ENCODE data around the gene MROH2A. TPM values are rescaled to one million over a fixed set of nuclear protein-coding genes. Genes with fewer than 3 reads are reported as not detected.

Gene MROH2A
- total RNA-seq, 3 donors from 2014 or later (not counting 1 experiment from before 2014, with no cell fraction given) = not detected

DNA sequence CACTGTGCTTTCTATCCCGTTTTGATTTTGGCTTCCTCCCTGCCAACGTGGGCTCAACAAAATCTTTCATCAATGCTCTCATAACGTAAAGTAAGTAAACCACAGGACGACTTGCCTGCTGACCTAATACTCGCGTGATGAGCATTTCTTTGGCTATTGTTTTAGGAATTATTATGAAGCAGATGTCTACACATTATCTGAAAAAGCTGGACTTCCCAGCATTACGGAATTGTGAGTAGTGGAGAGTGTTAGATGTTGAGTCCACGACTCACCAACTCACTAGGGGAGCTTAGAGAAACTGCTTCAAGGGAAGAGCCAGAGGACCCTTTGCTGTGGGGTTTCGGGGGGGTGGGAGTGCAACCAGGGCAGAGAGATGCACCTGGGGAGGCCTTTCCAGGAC, 54.3 kb downstream of the MROH2A start:
- Mint-ChIP-seq H3K36me3 (no peaks in the 10 kb centered on the region), H3K4me3 (no peak overlapping the region), H3K4me1 (no peaks in the 10 kb centered on the region), H3K27me3 (ENCODE audit: low read depth in 2 of 2) (no peaks in the 10 kb centered on the region), H3K27ac (no peak overlapping the region), H3K9me3 (no peaks in the 10 kb centered on the region)
- 93% methylated on average over 9 of the region's 9 CpGs for WGBS (ENCODE audit: insufficient coverage)
- no peak for DNase-seq
- no peak overlapping the region for H3K4me3 ChIP-seq (ENCODE audit: low read length)
- H3K9me3 ChIP-seq (ENCODE audit: control insufficient read depth, insufficient read depth, low read length) = no peaks in the 10 kb centered on the region
- H3K27ac ChIP-seq (ENCODE audit: low read length) = no peak overlapping the region
- TF ChIP-seq, protein P1, sequence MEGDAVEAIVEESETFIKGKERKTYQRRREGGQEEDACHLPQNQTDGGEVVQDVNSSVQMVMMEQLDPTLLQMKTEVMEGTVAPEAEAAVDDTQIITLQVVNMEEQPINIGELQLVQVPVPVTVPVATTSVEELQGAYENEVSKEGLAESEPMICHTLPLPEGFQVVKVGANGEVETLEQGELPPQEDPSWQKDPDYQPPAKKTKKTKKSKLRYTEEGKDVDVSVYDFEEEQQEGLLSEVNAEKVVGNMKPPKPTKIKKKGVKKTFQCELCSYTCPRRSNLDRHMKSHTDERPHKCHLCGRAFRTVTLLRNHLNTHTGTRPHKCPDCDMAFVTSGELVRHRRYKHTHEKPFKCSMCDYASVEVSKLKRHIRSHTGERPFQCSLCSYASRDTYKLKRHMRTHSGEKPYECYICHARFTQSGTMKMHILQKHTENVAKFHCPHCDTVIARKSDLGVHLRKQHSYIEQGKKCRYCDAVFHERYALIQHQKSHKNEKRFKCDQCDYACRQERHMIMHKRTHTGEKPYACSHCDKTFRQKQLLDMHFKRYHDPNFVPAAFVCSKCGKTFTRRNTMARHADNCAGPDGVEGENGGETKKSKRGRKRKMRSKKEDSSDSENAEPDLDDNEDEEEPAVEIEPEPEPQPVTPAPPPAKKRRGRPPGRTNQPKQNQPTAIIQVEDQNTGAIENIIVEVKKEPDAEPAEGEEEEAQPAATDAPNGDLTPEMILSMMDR (IDR thresholded peaks at IDR 0.05) = no peak
- H3K36me3 ChIP-seq (ENCODE audit: control insufficient read depth, insufficient read depth, low read length) = no peaks in the 10 kb centered on the region
- no peaks in the 10 kb centered on the region for H3K4me1 ChIP-seq (ENCODE audit: control insufficient read depth, insufficient read depth, low read length)
- no peaks in the 10 kb centered on the region for H3K27me3 ChIP-seq (ENCODE audit: control insufficient read depth, insufficient read depth, low read length)
- intact Hi-C loops (cut with micrococcal nuclease) = no loop called here
- no peak for ATAC-seq

DNA sequence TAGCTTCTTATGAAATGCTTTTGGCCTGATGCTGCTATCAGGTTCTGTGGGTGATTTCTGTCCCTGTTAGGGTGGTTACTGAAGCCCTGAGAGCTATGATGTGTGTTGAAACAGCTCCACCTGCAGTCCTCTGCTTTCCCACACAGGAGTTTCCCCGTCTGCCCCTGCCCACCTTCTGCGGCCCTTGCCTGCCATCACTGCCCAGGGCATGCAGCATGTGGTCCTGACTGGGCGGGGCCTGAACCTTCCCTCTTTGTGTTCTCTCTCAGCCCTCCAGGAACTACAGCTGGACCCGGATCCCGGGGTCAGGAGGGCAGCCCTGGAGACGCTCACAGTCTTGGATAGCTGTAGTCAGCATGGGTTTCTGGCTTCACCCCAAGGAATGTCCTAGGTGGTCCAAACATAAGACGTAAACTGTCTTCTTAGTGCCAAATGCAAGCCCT, 54.8 kb downstream of the MROH2A start:
- Histone ChIP-seq H3K27me3 (ENCODE audit: control insufficient read depth, insufficient read depth, low read length) (no peaks in the 10 kb centered on the region), H3K9me3 (ENCODE audit: control insufficient read depth, insufficient read depth, low read length) (no peaks in the 10 kb centered on the region), H3K4me3 (ENCODE audit: low read length) (no peak overlapping the region), H3K4me1 (ENCODE audit: control insufficient read depth, insufficient read depth, low read length) (no peaks in the 10 kb centered on the region), H3K36me3 (ENCODE audit: control insufficient read depth, insufficient read depth, low read length) (no peaks in the 10 kb centered on the region), H3K27ac (ENCODE audit: low read length) (no peak overlapping the region)
- Mint-ChIP-seq H3K9me3 (no peaks in the 10 kb centered on the region), H3K4me3 (no peak overlapping the region), H3K4me1 (peaks cover 0 to 2% of the 10 kb centered on the region in 2 donors), H3K27ac (no peak overlapping the region), H3K36me3 (no peaks in the 10 kb centered on the region), H3K27me3 (ENCODE audit: low read depth in 2 of 2) (no peaks in the 10 kb centered on the region)
- WGBS (ENCODE audit: insufficient coverage) = 92% methylated on average over 7 of the region's 7 CpGs
- ATAC-seq (no peak), DNase-seq (no peak)
- TF ChIP-seq, protein P1 (IDR thresholded peaks at IDR 0.05) = no peak
- intact Hi-C loops (cut with micrococcal nuclease) = no loop called here

DNA sequence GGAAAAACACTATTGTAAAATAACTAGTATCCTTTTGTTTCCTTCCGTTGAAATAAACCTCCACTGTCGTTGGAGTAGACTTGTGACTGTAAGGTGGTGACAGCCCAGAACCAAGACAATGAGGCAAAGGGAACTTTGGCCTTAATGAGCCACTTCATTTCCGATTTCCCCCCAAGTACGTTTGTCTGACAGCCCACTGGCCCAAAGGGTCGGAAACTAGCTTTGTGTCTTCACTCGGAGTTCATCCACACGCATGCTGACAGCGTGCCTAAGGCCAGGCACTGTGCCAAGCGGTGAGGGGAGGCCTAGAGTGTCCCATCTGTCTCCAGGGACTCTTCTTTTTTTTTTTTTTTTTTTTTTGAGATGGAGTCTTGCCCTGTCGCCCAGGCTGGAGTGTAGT, 55.2 kb downstream of the MROH2A start:
- Mint-ChIP-seq H3K27ac (no peak overlapping the region), H3K9me3 (no peaks in the 10 kb centered on the region), H3K27me3 (ENCODE audit: low read depth in 2 of 2) (no peaks in the 10 kb centered on the region), H3K4me1 (peaks cover 4 to 7% of the 10 kb centered on the region in 2 donors), H3K4me3 (no peak overlapping the region), H3K36me3 (no peaks in the 10 kb centered on the region)
- Histone ChIP-seq H3K27me3 (ENCODE audit: control insufficient read depth, insufficient read depth, low read length) (no peaks in the 10 kb centered on the region), H3K36me3 (ENCODE audit: control insufficient read depth, insufficient read depth, low read length) (no peaks in the 10 kb centered on the region), H3K4me3 (ENCODE audit: low read length) (no peak overlapping the region), H3K4me1 (ENCODE audit: control insufficient read depth, insufficient read depth, low read length) (no peaks in the 10 kb centered on the region), H3K27ac (ENCODE audit: low read length) (no peak overlapping the region), H3K9me3 (ENCODE audit: control insufficient read depth, insufficient read depth, low read length) (no peaks in the 10 kb centered on the region)
- intact Hi-C loops (cut with micrococcal nuclease) = no loop called here
- ATAC-seq (no peak), DNase-seq (no peak)
- TF ChIP-seq, protein P1 (IDR thresholded peaks at IDR 0.05) = no peak
- 95% methylated on average over 8 of the region's 10 CpGs for WGBS (ENCODE audit: insufficient coverage)
